ENCODE results near the gene CIZ1. TPM values are rescaled to one million over a fixed set of nuclear protein-coding genes. Genes with fewer than 3 reads are reported as not detected.
A peak's percentile ranks its signal among the peaks of the same experiment; 100 is the strongest.

Gene CIZ1
- polyA plus RNA-seq, 1 experiment, result 26.9 TPM

DNA sequence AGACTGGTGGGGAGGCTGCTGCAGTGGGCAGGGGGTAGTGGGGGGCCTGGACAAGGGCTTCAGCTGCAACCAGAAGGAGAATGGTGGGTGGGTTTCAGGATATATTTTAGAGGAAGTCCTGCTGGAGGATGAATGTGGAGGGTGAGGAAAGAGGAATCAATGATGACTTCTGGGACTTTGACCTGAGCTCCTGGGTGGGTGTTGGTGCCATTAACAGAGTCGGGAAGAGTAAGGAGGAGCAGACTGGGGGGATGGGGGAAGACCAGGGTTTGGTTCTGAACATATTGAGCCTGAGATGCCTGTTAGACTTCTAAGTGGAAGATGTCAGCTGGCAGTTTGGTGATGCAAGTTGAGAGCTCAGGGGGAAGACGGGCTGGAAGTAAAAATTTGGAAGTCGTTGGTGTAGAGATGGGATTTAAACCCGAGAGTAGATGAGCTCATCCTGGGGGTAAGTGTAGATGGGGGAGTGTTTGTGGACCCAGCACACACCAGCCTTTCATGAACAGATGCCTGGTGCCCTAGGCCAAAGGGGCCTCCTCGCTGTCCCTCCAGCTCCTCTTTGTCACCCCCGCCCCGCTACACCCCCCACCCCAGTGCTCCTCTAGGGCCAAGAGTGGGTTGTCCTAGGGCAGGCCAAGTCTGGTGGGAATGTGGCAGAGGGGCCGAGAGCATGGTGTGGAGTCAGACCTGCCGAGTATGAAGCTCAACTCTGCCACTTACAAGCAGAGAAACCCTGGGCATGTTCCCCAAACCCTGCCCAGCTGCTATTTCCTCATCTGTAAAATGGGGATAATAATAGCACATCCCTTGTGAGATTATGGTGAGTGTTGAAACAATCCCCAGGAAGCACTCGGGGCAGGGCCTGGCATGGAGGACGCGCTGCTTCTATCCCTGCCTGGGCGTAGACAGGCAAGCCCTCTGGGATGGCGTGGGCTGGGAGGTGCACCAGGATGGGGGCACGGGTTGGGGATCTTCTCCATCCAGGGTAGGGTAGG lies 15.8 kb upstream of the CIZ1 start:
- POLR2A ChIA-PET, result interaction anchor here (1.2 to 1.7 kb wide), 2 partner anchors 9 to 38 kb away, joined by 4 to 7 read pairs; no protein-coding TSS in a partner anchor
- no peak for DNase-seq (ENCODE audit: low read depth, low spot score)
- TF ChIP-seq, protein P1, sequence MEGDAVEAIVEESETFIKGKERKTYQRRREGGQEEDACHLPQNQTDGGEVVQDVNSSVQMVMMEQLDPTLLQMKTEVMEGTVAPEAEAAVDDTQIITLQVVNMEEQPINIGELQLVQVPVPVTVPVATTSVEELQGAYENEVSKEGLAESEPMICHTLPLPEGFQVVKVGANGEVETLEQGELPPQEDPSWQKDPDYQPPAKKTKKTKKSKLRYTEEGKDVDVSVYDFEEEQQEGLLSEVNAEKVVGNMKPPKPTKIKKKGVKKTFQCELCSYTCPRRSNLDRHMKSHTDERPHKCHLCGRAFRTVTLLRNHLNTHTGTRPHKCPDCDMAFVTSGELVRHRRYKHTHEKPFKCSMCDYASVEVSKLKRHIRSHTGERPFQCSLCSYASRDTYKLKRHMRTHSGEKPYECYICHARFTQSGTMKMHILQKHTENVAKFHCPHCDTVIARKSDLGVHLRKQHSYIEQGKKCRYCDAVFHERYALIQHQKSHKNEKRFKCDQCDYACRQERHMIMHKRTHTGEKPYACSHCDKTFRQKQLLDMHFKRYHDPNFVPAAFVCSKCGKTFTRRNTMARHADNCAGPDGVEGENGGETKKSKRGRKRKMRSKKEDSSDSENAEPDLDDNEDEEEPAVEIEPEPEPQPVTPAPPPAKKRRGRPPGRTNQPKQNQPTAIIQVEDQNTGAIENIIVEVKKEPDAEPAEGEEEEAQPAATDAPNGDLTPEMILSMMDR (IDR thresholded peaks at IDR 0.05; ENCODE audit: low read depth, low read length), result no peak
- no peaks in the 10 kb centered on the region for H3K27me3 ChIP-seq (ENCODE audit: control insufficient read depth, insufficient read depth, low read length)
- no peaks in the 10 kb centered on the region for H3K9me3 ChIP-seq (ENCODE audit: control insufficient read depth, insufficient read depth, low read length)
- CTCF ChIA-PET, result interaction anchor here (0.6 to 2.2 kb wide), 4 partner anchors 10 to 48 kb away, joined by 3 to 8 read pairs (median 4); no protein-coding TSS in a partner anchor
- H3K4me3 ChIP-seq (ENCODE audit: low read depth, low read length), result no peak overlapping the region
- H3K27ac ChIP-seq (ENCODE audit: low read depth, low read length), result no peak overlapping the region

DNA sequence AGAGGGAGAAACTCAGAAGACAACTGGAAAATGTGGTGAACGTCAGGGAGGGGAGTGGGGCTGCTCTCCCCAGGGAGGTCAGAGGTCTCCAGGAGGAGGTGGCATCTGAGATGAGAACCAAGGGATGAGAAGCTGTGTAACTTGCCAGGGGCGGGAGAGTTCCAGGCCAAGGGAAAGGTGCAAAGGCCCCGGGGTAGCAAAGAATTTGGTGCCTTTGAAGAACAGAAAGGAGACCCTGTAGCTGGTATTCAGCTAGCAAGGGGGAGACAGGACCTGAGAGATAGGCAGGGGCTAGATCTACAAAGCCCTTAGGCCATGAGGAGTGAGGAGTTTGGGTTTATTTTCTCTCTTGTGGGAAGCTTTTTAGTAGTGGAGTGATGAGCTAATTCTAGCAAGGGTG lies 15.1 kb upstream of the CIZ1 start:
- H3K27ac ChIP-seq (ENCODE audit: low read depth, low read length), result no peak overlapping the region
- ChIA-PET CTCF (interaction anchor here (0.6 to 2.2 kb wide), 3 partner anchors 16 to 48 kb away, joined by 3 to 8 read pairs (median 5); no protein-coding TSS in a partner anchor), POLR2A (interaction anchor here (1.2 to 1.7 kb wide), 2 partner anchors 10 to 39 kb away, joined by 4 to 7 read pairs; no protein-coding TSS in a partner anchor)
- no peaks in the 10 kb centered on the region for H3K9me3 ChIP-seq (ENCODE audit: control insufficient read depth, insufficient read depth, low read length)
- H3K4me3 ChIP-seq (ENCODE audit: low read depth, low read length), result no peak overlapping the region
- H3K27me3 ChIP-seq (ENCODE audit: control insufficient read depth, insufficient read depth, low read length), result no peaks in the 10 kb centered on the region
- TF ChIP-seq, protein P1 (IDR thresholded peaks at IDR 0.05; ENCODE audit: low read depth, low read length), result no peak
- DNase-seq (ENCODE audit: low read depth, low spot score), result no peak

DNA sequence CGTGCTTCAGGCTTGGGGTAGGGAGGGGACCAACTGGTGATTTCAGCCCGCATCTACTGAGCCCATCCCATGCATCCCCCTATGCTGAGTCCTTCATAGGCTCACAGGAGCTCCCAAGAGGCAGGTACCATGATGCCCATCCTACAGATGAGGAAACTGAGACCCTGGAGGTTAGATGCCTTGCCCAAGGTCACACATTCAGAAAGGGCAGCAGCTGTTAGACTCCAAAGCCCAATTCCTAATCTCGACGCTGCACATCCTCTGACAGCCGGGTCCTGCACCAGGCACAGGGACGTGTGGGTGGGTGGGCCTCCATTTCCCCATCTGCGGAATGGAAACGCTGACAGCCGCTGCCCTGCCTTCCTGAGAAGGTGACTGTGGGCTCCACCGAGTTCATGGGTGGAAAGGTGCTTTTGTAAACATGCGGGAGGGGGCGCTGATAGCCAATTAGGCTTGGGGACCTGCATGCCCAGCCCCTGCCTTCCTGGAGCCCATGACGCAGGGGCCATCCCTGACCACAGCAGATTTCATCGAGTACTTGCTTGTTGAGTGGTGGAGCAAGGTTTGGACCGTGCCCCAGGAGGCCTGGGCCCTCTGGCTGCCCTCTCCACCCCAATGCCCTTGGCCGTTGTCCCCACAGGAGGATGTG lies 14.0 kb upstream of the CIZ1 start:
- Histone ChIP-seq H3K27ac (ENCODE audit: low read depth, low read length) (no peak overlapping the region), H3K4me3 (ENCODE audit: low read depth, low read length) (no peak overlapping the region), H3K27me3 (ENCODE audit: control insufficient read depth, insufficient read depth, low read length) (no peaks in the 10 kb centered on the region), H3K9me3 (ENCODE audit: control insufficient read depth, insufficient read depth, low read length) (no peaks in the 10 kb centered on the region)
- DNase-seq (ENCODE audit: low read depth, low spot score), result no peak
- ChIA-PET CTCF (interaction anchor here (1.3 kb wide), 1 partner anchor 10 kb away, joined by 3 read pairs; no protein-coding TSS in a partner anchor), POLR2A (no interaction called here)
- TF ChIP-seq, protein P1 (IDR thresholded peaks at IDR 0.05; ENCODE audit: low read depth, low read length), result no peak

DNA sequence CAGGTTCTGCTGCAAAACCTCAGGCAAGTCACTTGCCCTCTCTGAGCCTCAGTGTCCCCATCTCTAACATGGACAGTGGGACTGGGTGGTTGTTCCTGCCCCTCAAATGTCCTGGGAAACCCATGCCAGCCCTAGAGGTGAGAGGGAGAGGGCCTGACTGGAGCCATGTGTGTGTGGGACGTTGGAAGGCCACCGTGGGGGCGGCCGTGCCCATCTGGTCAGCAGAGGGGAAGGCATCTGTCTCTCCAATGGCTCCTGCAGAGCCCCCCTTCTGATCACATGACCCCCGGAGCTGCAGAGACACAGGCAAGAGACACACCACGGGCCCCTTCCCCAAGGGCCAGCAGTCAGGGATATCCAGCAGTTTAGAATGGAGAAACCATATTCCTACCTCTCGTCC lies 13.5 kb upstream of the CIZ1 start:
- H3K9me3 ChIP-seq (ENCODE audit: control insufficient read depth, insufficient read depth, low read length), result no peaks in the 10 kb centered on the region
- no peak for DNase-seq (ENCODE audit: low read depth, low spot score)
- H3K4me3 ChIP-seq (ENCODE audit: low read depth, low read length), result peak overlapping the region; percentile 80
- ChIA-PET CTCF (interaction anchor here (1.3 kb wide), 1 partner anchor 10 kb away, joined by 3 read pairs; no protein-coding TSS in a partner anchor), POLR2A (no interaction called here)
- H3K27ac ChIP-seq (ENCODE audit: low read depth, low read length), result no peak overlapping the region
- H3K27me3 ChIP-seq (ENCODE audit: control insufficient read depth, insufficient read depth, low read length), result no peaks in the 10 kb centered on the region
- TF ChIP-seq, protein P1 (IDR thresholded peaks at IDR 0.05; ENCODE audit: low read depth, low read length), result no peak
